GM18870 (cell line): ENCODE data around the gene NMNAT3.
"Not testable (repeated sequence)": the region's sequence is repeated elsewhere in the genome, so short reads cannot be mapped to it uniquely, and the experiment has no call there.

Experiments used
- ATAC-seq: cut with Tn5 transposase; IDR thresholded peaks from one replicate; pipeline ENCODE4 v1.9.1; 2021; ENCODE audit warnings: moderate library complexity; ENCODE audit not compliant: unreplicated experiment

Gene NMNAT3

GRCh38 chr3:139639662-139640061 lies 38.1 kb downstream of the NMNAT3 start:
- ATAC-seq = no peak

DNA sequence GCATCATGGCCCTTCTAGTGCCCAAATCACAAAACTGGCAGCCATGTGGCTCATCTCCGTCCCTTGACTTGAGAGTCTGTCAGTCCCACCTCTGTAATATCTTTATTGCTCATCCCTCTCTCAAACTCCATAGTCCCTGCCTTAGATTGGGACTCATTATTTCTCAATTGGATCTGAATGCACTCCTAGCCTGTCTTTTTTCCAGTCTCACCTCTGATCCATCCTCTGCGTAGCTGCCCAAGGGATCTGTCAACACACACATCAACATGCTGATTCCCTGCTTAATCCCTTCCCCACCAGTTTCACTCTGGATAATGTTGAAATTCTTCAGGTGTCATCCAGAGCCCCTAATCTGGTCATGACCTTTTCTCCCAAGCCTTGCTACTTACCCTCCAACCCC lies 39.3 kb downstream of the NMNAT3 start:
- no peak for ATAC-seq

- no peak for ATAC-seq
Measured at GRCh38 chr3:139636511-139636910, 41.3 kb downstream of the NMNAT3 start.

- no peak for ATAC-seq
Measured at GRCh38 chr3:139634111-139634635, 43.6 kb downstream of the NMNAT3 start.

- ATAC-seq = no peak
Measured at GRCh38 chr3:139633511-139633910, 44.3 kb downstream of the NMNAT3 start.

DNA sequence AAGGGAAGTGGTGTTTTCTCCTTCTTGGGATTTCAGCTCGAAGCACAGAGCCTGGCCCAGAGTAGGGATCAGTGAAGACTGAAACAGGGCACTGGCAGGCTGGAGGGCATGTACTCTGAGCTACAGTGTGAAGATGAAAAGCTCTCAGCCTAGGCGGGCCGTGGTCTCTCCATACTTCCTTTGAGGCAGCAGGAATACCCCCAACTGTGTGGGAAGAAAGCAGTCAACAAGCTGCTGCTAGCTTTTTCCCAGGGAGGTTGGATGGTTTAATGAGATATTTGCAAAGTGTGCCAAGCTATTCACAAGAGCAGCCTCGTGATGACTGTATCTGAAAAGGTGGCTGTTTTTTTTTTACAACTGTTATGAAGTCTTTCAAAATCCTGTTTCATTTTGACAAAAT lies 47.2 kb downstream of the NMNAT3 start:
- no peak for ATAC-seq

DNA sequence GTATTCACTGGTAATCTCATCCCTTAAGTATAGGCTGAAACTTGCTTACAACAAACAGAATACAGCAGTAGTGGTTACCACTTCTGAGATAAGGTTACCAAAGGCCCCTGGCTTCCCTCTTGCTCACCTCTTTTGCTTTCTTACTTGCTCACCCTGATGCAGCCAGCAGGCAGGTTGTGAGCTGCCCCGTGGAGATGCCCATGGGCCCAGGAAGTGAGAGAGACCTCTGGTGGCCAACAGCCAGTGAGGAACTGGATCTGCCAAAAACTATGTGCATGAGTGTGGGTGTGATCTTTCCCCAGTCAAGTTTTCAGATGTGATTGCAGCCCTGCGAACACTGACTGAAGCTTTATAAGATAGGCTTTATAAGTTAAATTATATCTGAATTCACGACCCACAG lies 48.7 kb downstream of the NMNAT3 start:
- ATAC-seq = peak; percentile 67

- ATAC-seq = no peak
Measured at GRCh38 chr3:139627759-139628158, 50.0 kb downstream of the NMNAT3 start.

DNA sequence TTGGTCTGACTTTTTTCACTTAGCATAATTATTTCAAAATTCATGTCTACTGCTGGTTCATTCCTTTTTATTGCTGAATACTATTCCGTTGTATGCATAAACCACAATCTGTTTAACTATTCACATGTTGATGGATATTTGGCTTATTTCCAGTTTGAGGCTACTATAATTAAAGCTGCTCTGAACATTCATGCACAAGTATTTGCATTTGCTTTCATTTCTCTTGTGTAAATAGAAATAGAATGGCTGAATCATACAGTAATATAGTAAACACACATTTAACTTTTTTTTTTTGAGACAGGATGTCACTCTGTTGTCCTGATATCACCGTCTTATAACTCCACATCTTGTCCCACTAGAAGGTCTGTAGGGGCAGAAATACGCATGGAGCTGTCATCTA lies 57.3 kb downstream of the NMNAT3 start:
- no peak for ATAC-seq

- ATAC-seq = no peak
Measured at GRCh38 chr3:139619484-139619883, 58.3 kb downstream of the NMNAT3 start.

DNA sequence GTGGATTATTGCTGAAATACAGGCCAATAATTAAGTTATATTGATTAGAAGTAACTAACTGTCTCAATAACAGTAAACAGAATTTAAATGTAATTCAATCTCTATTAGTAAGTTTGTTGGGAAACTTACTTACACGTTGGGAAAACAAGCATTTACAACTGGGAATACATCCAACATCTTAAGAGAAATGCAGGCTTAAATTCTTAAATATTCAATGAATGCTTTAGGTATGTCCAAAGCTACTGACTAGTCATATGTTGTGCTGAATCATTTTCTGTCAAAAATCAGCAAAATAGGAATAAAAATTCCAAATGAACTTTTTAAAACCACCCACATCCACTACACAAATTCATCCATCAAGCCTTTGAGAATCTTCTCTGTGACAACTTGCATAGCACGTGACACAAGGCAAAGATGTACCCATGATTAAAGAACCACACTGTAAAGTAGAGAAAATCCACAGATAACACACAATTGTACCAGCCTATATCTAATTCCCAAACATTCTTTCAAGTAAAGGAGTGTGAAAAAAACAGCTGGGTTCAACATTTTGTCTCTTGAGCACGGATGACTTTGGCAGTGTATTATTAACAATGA lies 60.0 kb downstream of the NMNAT3 start:
- no peak for ATAC-seq

- no peak for ATAC-seq
Measured at GRCh38 chr3:139611528-139611927, 66.2 kb downstream of the NMNAT3 start.

- ATAC-seq = no peak
Measured at GRCh38 chr3:139610886-139611285, 66.9 kb downstream of the NMNAT3 start.

DNA sequence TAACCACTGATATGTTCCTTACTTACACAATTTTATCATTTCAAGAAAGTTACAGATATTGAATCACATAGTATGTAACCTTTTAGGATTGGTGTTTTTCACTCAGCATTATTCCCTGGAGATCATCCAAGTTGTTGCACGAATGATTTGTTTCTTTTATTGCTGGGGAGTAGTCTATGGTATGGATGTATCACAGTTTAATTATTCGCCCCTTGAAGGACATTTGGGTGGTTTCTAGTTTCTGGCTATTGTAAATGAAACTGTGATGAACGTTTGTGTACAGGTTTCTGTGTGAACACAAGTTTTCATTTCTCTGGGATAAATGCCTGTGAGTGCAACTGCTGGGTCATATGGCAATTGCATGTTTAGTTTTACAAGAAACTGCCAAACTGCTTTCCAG lies 68.8 kb downstream of the NMNAT3 start:
- no peak for ATAC-seq

GRCh38 chr3:139608108-139608380 lies 69.7 kb downstream of the NMNAT3 start:
- no peak for ATAC-seq

GRCh38 chr3:139607257-139608107 lies 70.3 kb downstream of the NMNAT3 start:
- no peak for ATAC-seq

GRCh38 chr3:139602003-139602402 lies 75.8 kb downstream of the NMNAT3 start:
- ATAC-seq = no peak

- no peak for ATAC-seq
Measured at GRCh38 chr3:139601191-139601961, 76.4 kb downstream of the NMNAT3 start.

DNA sequence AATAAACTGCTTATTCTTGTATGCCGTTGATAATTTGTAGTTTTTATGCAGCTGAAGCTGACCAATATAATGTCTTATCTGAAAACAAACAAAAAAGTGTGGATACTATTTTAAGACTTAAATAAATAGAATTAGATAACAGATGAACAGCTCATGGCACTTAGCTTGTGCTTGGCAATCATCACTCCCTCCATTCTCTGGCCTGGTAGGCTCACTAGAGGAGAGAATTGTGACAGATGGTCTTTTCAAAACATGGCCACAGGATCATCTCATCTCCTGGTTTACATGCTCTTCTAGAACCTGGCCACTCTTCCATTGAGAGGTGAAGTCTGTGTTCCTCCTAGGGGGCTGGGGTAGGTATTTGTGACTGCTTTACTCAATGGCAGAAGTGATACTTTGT lies 79.8 kb downstream of the NMNAT3 start:
- no peak for ATAC-seq

GRCh38 chr3:139591186-139591585 lies 86.6 kb downstream of the NMNAT3 start:
- not testable (repeated sequence) for ATAC-seq

DNA sequence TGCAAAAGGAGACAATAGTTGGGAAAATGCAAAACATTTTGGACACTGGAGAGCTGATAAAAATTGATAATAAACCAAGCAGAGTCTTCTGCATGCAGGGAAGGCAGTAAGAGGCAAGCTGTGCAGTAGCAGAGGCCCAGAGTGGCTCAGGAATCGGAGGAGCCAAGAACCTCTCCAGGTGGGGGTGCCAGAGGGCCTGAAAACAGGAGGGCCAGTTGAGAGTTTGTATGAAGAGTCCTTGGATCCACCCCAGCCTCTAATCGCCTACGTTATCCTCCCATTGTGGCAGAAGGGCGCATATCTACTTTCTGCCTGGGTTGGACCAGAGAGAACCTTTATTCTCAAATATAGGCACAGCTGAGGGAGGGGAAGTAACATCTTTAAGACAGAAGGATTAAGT lies 89.3 kb downstream of the NMNAT3 start:
- ATAC-seq = no peak

DNA sequence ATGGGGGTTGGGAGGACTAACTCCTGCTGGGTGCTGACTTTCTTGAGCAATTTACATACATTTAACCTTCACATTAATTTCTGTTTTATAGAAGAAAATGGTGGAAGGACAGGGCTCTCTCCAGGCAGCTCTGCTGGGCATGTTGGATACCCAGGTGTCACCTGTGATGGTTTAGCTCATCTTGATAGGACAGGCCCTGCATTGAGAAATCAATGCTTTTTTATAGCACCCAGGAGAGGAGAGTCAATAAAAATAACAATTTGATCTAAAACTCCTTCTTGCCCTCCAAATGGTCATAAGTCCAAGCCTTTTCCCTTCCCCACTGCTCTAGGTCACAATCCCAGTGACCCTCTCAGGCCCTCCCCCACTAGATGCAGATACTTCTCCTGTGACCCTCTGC lies 90.0 kb downstream of the NMNAT3 start:
- ATAC-seq = no peak
